Breast epithelium (tissue), 3 donors: ENCODE results near the gene NUDT21.

Experiments used
- POLR2A ChIP-seq: fragments of 450-650 bp; IDR thresholded peaks from one replicate; pipeline ENCODE4 v1.6.1; 2016; ENCODE audit warnings: antibody characterized with exemption, mild to moderate bottlenecking, moderate library complexity
- POLR2AphosphoS5 ChIP-seq, 3 donors: sonication (generic); formaldehyde crosslinking; IDR thresholded peaks; one replicate each; pipeline ENCODE4 v1.6.1; 2017; ENCODE audit warnings: antibody characterized with exemption in 3 of 3
- TF ChIP-seq, protein P1 (sequence below), 3 donors: fragments of 450-650 bp; IDR thresholded peaks; one replicate each; pipeline ENCODE4 v1.5.1; 2016 to 2017; ENCODE audit warnings: antibody characterized with exemption in 3 of 3, mild to moderate bottlenecking in 3 of 3, moderate library complexity in 3 of 3

DNA sequence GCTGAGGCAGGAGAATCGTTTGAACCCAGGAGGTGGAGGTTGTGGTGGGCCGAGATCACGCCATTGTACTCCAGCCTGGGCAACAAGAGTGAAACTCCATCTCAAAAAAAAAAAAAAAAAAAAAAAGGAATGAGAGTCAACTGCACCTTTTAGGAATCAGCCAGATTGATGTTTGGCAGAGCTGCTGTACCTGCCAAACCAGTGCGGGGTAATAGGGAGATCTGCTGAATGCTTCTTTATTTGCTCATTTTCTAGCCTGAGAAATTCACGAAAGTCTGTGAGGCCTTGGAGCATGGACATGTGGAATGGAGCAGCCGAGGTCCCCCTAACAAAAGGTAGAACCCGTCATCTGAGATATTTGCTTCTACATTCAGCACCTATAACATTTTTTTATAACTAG lies 18.6 kb upstream of the NUDT21 start:
- TF ChIP-seq POLR2A, result no peak
- TF ChIP-seq, protein P1, sequence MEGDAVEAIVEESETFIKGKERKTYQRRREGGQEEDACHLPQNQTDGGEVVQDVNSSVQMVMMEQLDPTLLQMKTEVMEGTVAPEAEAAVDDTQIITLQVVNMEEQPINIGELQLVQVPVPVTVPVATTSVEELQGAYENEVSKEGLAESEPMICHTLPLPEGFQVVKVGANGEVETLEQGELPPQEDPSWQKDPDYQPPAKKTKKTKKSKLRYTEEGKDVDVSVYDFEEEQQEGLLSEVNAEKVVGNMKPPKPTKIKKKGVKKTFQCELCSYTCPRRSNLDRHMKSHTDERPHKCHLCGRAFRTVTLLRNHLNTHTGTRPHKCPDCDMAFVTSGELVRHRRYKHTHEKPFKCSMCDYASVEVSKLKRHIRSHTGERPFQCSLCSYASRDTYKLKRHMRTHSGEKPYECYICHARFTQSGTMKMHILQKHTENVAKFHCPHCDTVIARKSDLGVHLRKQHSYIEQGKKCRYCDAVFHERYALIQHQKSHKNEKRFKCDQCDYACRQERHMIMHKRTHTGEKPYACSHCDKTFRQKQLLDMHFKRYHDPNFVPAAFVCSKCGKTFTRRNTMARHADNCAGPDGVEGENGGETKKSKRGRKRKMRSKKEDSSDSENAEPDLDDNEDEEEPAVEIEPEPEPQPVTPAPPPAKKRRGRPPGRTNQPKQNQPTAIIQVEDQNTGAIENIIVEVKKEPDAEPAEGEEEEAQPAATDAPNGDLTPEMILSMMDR (IDR thresholded peaks at IDR 0.05), result no peak
- TF ChIP-seq POLR2AphosphoS5 (IDR thresholded peaks at IDR 0.05), result no peak
